ENCODE results near the gene CAPNS1. TPM values are rescaled to one million over a fixed set of nuclear protein-coding genes. Genes with fewer than 3 reads are reported as not detected.
"Not testable (repeated sequence)": the region's sequence is repeated elsewhere in the genome, so short reads cannot be mapped to it uniquely, and the experiment has no call there.

Gene CAPNS1
- total RNA-seq, 4 donors from 2014 or later = 211 to 284 (median 266) TPM

GRCh38 chr19:36120092-36120983 lies 19.5 kb upstream of the CAPNS1 start:
- Histone ChIP-seq H3K27me3 (no peaks in the 10 kb centered on the region), H3K36me3 (peaks cover 4 to 90% (median 47%) of the 10 kb centered on the region in 3 donors), H3K4me3 (no peak overlapping the region), H3K9me3 (no peaks in the 10 kb centered on the region), H3K27ac (no peak overlapping the region), H3K4me1 (peaks cover 9 to 21% (median 15%) of the 10 kb centered on the region in 3 donors)
- no peak for DNase-seq
- no peak for TF ChIP-seq POLR2A (IDR thresholded peaks at IDR 0.05)
- intact Hi-C loops (cut with DNase I) = loop anchor here (5.0 kb wide), 1 partner anchor 52 kb away; no protein-coding TSS in a partner anchor
- 89 to 93% methylated on average over 17 to 19 of the region's 26 CpGs for WGBS, 2 donors

GRCh38 chr19:36120984-36121358 lies 18.9 kb upstream of the CAPNS1 start:
- no peak for DNase-seq
- no peak overlapping the region for H3K4me3 ChIP-seq
- no peaks in the 10 kb centered on the region for H3K27me3 ChIP-seq
- H3K4me1 ChIP-seq = peaks cover 6 to 17% (median 13%) of the 10 kb centered on the region in 3 donors
- TF ChIP-seq CTCF (IDR thresholded peaks at IDR 0.05) = no peak
- TF ChIP-seq POLR2A (IDR thresholded peaks at IDR 0.05) = no peak
- no peak overlapping the region for H3K27ac ChIP-seq
- H3K36me3 ChIP-seq = peaks cover 4 to 96% (median 53%) of the 10 kb centered on the region in 3 donors
- intact Hi-C loops (cut with DNase I) = loop anchor here (5.0 kb wide), 1 partner anchor 51 kb away; no protein-coding TSS in a partner anchor
- H3K9me3 ChIP-seq = no peaks in the 10 kb centered on the region
- 91 to 96% methylated on average over 17 to 18 of the region's 18 CpGs for WGBS, 2 donors

GRCh38 chr19:36121486-36122124 lies 18.3 kb upstream of the CAPNS1 start:
- no peaks in the 10 kb centered on the region for H3K27me3 ChIP-seq
- 33 to 85% methylated on average over 3 to 19 of the region's 49 CpGs for WGBS, 2 donors

GRCh38 chr19:36125557-36125956 lies 14.3 kb upstream of the CAPNS1 start:
- Histone ChIP-seq H3K4me1 (peaks cover 9 to 24% (median 13%) of the 10 kb centered on the region in 3 donors), H3K9me3 (no peaks in the 10 kb centered on the region), H3K27ac (no peak overlapping the region), H3K36me3 (peaks cover 0 to 57% (median 42%) of the 10 kb centered on the region in 3 donors), H3K4me3 (no peak overlapping the region), H3K27me3 (no peaks in the 10 kb centered on the region)
- DNase-seq = no peak
- intact Hi-C loops (cut with DNase I) = no loop called here
- no peak for TF ChIP-seq POLR2A (IDR thresholded peaks at IDR 0.05)
- no peak for TF ChIP-seq CTCF (IDR thresholded peaks at IDR 0.05)
- WGBS, 2 donors = 75 to 100% methylated on average over 1 to 4 of the region's 9 CpGs

More at GRCh38 chr19:36121486-36122124, 18.3 kb upstream of the CAPNS1 start:
- intact Hi-C loops (cut with DNase I) = loop anchor here (5.0 kb wide), 1 partner anchor 51 kb away; no protein-coding TSS in a partner anchor
- Histone ChIP-seq H3K9me3 (no peaks in the 10 kb centered on the region), H3K27ac (no peak overlapping the region), H3K4me1 (peaks cover 0 to 11% (median 7%) of the 10 kb centered on the region in 3 donors), H3K4me3 (no peak overlapping the region), H3K36me3 (peaks cover 4 to 96% (median 54%) of the 10 kb centered on the region in 3 donors)
- TF ChIP-seq POLR2A (IDR thresholded peaks at IDR 0.05) (no peak), CTCF (IDR thresholded peaks at IDR 0.05) (no peak)
- no peak for DNase-seq

GRCh38 chr19:36128392-36128736 lies 11.5 kb upstream of the CAPNS1 start:
- peaks cover 25 to 52% (median 29%) of the 10 kb centered on the region in 3 donors for H3K4me1 ChIP-seq
- H3K4me3 ChIP-seq = peak overlapping the region; percentile 21 to 65 (median 48)
- peaks cover 0 to 29% (median 21%) of the 10 kb centered on the region in 3 donors for H3K36me3 ChIP-seq
- TF ChIP-seq CTCF (IDR thresholded peaks at IDR 0.05) (no peak), POLR2A (IDR thresholded peaks at IDR 0.05) (no peak)
- WGBS, 2 donors = 4 to 8% methylated on average over 9 to 10 of the region's 10 CpGs
- no peak for DNase-seq
- no peaks in the 10 kb centered on the region for H3K27me3 ChIP-seq
- no peaks in the 10 kb centered on the region for H3K9me3 ChIP-seq
- peak overlapping the region; percentile 89 to 94 (median 90) for H3K27ac ChIP-seq
- intact Hi-C loops (cut with DNase I) = no loop called here

- WGBS, 2 donors = 25 to 36% methylated on average over 6 of the region's 6 CpGs
- H3K4me3 ChIP-seq; DNase-seq; H3K27me3 ChIP-seq; intact Hi-C loops (cut with DNase I); H3K36me3 ChIP-seq; H3K9me3 ChIP-seq: not testable (repeated sequence)
- Histone ChIP-seq H3K4me1 (peaks cover 25 to 75% (median 33%) of the 10 kb centered on the region in 3 donors), H3K27ac (peak overlapping the region; percentile 59 to 99 (median 81))
Measured at GRCh38 chr19:36131221-36131620, 8.6 kb upstream of the CAPNS1 start.

- DNase-seq; intact Hi-C loops (cut with DNase I); H3K4me3 ChIP-seq; H3K9me3 ChIP-seq; H3K36me3 ChIP-seq; H3K27me3 ChIP-seq: not testable (repeated sequence)
- peak overlapping the region in 3 of 4 donors; percentile 92 to 99 (median 99) for H3K27ac ChIP-seq
- peaks cover 26 to 85% (median 45%) of the 10 kb centered on the region in 3 donors for H3K4me1 ChIP-seq
- WGBS, 2 donors = 100% methylated on average over 3 of the region's 4 CpGs; no CpG with 5 or more reads in 1 of the 2 donors
Measured at GRCh38 chr19:36134867-36135266, 5.0 kb upstream of the CAPNS1 start.
